H1 (cell line): ENCODE data around the gene GPC3. TPM values are rescaled to one million over a fixed set of nuclear protein-coding genes. Genes with fewer than 3 reads are reported as not detected.

Experiments
- CTCF ChIA-PET: fragments of 300-600 bp; sonication (Branson Sonifier 250); formaldehyde crosslinking; loops from one replicate; lab custom pipeline; 2021; ENCODE audit not compliant: partially characterized antibody; lab: Charles Lee
- POLR2A ChIA-PET: fragments of 300-600 bp; sonication (Branson Sonifier 250); formaldehyde crosslinking; loops from one replicate; lab custom pipeline; 2021; ENCODE audit warnings: inconsistent platforms; ENCODE audit not compliant: partially characterized antibody; lab: Charles Lee
- DNase-seq, 2 experiments: peaks; one replicate each; pipeline versions ENCODE4 v3.0.0 to v3.0.0-alpha.2; 2010 to 2022; ENCODE audit warnings: low spot score in 2 of 2, low read depth in 1 of 2, mixed read lengths in 1 of 2
- FAIRE-seq: peaks from 2 replicates; lab custom pipeline; 2011; peaks lifted over from hg19 to GRCh38; lab: Jason Lieb, UNC
- H2AFZ ChIP-seq: 2 replicates; pipeline ENCODE4 v1.8.1; 2012; ENCODE audit warnings: low read length, inconsistent platforms
- H2AK5ac ChIP-seq: 2 replicates; pipeline ENCODE4 v1.6.1; 2013; ENCODE audit warnings: low read depth, low read length
- H2BK120ac ChIP-seq: replicated peaks from 2 replicates; pipeline ENCODE3; 2013; ENCODE audit warnings: low read depth, low read length, inconsistent platforms
- H2BK12ac ChIP-seq: 2 replicates; pipeline ENCODE4 v1.6.1; 2013; ENCODE audit warnings: low read depth, low read length
- H2BK15ac ChIP-seq: 2 replicates; pipeline ENCODE4 v1.6.1; 2013; ENCODE audit warnings: low read length
- H2BK20ac ChIP-seq: 2 replicates; pipeline ENCODE4 v1.6.1; 2013; ENCODE audit warnings: low read length
- H2BK5ac ChIP-seq: 2 replicates; pipeline ENCODE4 v1.6.1; 2013; ENCODE audit warnings: low read depth, low read length
- H3K14ac ChIP-seq: 2 replicates; pipeline ENCODE4 v1.6.1; 2013; ENCODE audit warnings: inconsistent platforms; ENCODE audit not compliant: insufficient read length
- H3K18ac ChIP-seq: 2 replicates; pipeline ENCODE4 v1.6.1; 2013; ENCODE audit warnings: low read length; ENCODE audit errors: extremely low read depth
- H3K23ac ChIP-seq: 2 replicates; pipeline ENCODE4 v1.6.1; 2013; ENCODE audit warnings: inconsistent platforms; ENCODE audit not compliant: insufficient read length
- H3K23me2 ChIP-seq: 2 replicates; pipeline ENCODE4 v1.6.1; 2013; ENCODE audit warnings: low read depth, low read length
- H3K27ac ChIP-seq: 2 replicates; pipeline ENCODE4 v1.6.1; 2011; ENCODE audit warnings: low read depth, low read length, inconsistent platforms
- H3K27me3 ChIP-seq, 4 experiments: replicated peaks in 1 of 4; 1 replicate in 1 of 4; 2 replicates in 3 of 4; pipeline versions ENCODE4 v1.6.1 to v1.8.1; 2011 to 2013; ENCODE audit warnings: low read length in 3 of 4, mild to moderate bottlenecking in 3 of 4, inconsistent platforms in 2 of 4, mixed read lengths in 2 of 4, moderate library complexity in 1 of 4; ENCODE audit not compliant: control insufficient read depth in 3 of 4, insufficient read depth in 3 of 4; ENCODE audit errors: extremely low read depth in 1 of 4
- H3K36me3 ChIP-seq, 4 experiments: 2 replicates each; pipeline versions ENCODE4 v1.6.1 to v1.8.1; 2011 to 2013; ENCODE audit warnings: mild to moderate bottlenecking in 4 of 4, low read length in 3 of 4, moderate library complexity in 2 of 4, control low read depth in 1 of 4, inconsistent platforms in 1 of 4; ENCODE audit not compliant: insufficient read depth in 4 of 4, control insufficient read depth in 2 of 4
- H3K4ac ChIP-seq: replicated peaks from 2 replicates; pipeline ENCODE3; 2013; ENCODE audit warnings: low read length, low read depth, mixed read lengths, inconsistent platforms; ENCODE audit not compliant: insufficient read length
- H3K4me1 ChIP-seq, 4 experiments: replicated peaks in 1 of 4; 1 replicate in 1 of 4; 2 replicates in 3 of 4; pipeline versions ENCODE4 v1.6.1 to v1.8.1; 2011 to 2013; ENCODE audit warnings: low read length in 3 of 4, inconsistent platforms in 2 of 4, mixed read lengths in 1 of 4; ENCODE audit not compliant: insufficient read depth in 4 of 4, control insufficient read depth in 3 of 4
- H3K4me2 ChIP-seq, 2 experiments: 2 replicates each; pipeline versions ENCODE4 v1.6.1 to v1.8.1; 2011 to 2013; ENCODE audit warnings: low read depth in 2 of 2, low read length in 2 of 2, control low read depth in 1 of 2, inconsistent platforms in 1 of 2, mild to moderate bottlenecking in 1 of 2; ENCODE audit not compliant: insufficient read depth in 1 of 2
- H3K4me3 ChIP-seq, 4 experiments: fragments of 200-600, 300-600 bp in 1 of 4; sonication (generic), shearing (Covaris generic), sonication (Bioruptor Twin) in 1 of 4; 2 replicates each; pipeline versions ENCODE4 v1.5.1 to v1.8.1; 2011 to 2016; ENCODE audit warnings: low read length in 4 of 4, low read depth in 3 of 4, control low read depth in 2 of 4, inconsistent platforms in 2 of 4, mild to moderate bottlenecking in 2 of 4, mixed read lengths in 1 of 4, moderate library complexity in 1 of 4; ENCODE audit not compliant: insufficient read depth in 2 of 4; ENCODE audit errors: extremely low read depth in 1 of 4
- H3K56ac ChIP-seq: replicated peaks from 2 replicates; pipeline ENCODE3; 2013; ENCODE audit warnings: low read depth, mild to moderate bottlenecking, mixed read lengths, low read length, inconsistent platforms; ENCODE audit not compliant: insufficient read length
- H3K79me1 ChIP-seq: 2 replicates; pipeline ENCODE4 v1.6.1; 2013; ENCODE audit warnings: low read depth, low read length, control low read depth
- H3K79me2 ChIP-seq, 2 experiments: 2 replicates each; pipeline versions ENCODE4 v1.6.1 to v1.8.1; 2012 to 2013; ENCODE audit warnings: low read length in 2 of 2, mild to moderate bottlenecking in 2 of 2, inconsistent platforms in 1 of 2; ENCODE audit not compliant: insufficient read depth in 2 of 2, control insufficient read depth in 1 of 2
- H3K9ac ChIP-seq, 4 experiments: replicated peaks in 1 of 4; 1 replicate in 1 of 4; 2 replicates in 3 of 4; pipeline versions ENCODE4 v1.6.1 to v1.8.1; 2011 to 2013; ENCODE audit warnings: low read depth in 3 of 4, low read length in 3 of 4, control low read depth in 2 of 4, mild to moderate bottlenecking in 2 of 4, moderate library complexity in 2 of 4, inconsistent platforms in 1 of 4; ENCODE audit errors: extremely low read depth in 1 of 4
- H3K9me3 ChIP-seq, 2 experiments: 2 replicates each; pipeline versions ENCODE4 v1.6.1 to v1.8.1; 2012 to 2013; ENCODE audit warnings: mild to moderate bottlenecking in 2 of 2, moderate library complexity in 2 of 2, control low read depth in 1 of 2, inconsistent platforms in 1 of 2, low read depth in 1 of 2, low read length in 1 of 2, mixed read lengths in 1 of 2; ENCODE audit not compliant: insufficient read depth in 2 of 2
- H4K20me1 ChIP-seq, 2 experiments: replicated peaks in 1 of 2; 2 replicates each; pipeline versions ENCODE3 to v1.8.1; 2011 to 2013; ENCODE audit warnings: inconsistent platforms in 2 of 2, low read length in 2 of 2, mild to moderate bottlenecking in 1 of 2; ENCODE audit not compliant: insufficient read depth in 2 of 2, control insufficient read depth in 1 of 2
- H4K5ac ChIP-seq: 2 replicates; pipeline ENCODE4 v1.6.1; 2013; ENCODE audit warnings: low read length, low read depth, mixed read lengths, inconsistent platforms; ENCODE audit not compliant: insufficient read length
- H4K8ac ChIP-seq: 2 replicates; pipeline ENCODE4 v1.8.0; 2013; ENCODE audit warnings: mild to moderate bottlenecking, moderate library complexity, low read length, inconsistent platforms; ENCODE audit not compliant: insufficient read depth; ENCODE audit errors: extremely low read depth
- H4K91ac ChIP-seq: replicated peaks from 2 replicates; pipeline ENCODE3; 2013; ENCODE audit warnings: low read length, mixed read lengths, inconsistent platforms; ENCODE audit not compliant: insufficient read length
- BCL11A ChIP-seq, 2 experiments: IDR thresholded peaks; one replicate each; pipeline ENCODE4 v1.6.1; 2011; ENCODE audit warnings: low read depth in 2 of 2, low read length in 2 of 2, mild to moderate bottlenecking in 2 of 2
- CREB1 ChIP-seq: IDR thresholded peaks from 2 replicates; pipeline ENCODE4 v1.6.1; 2012; ENCODE audit warnings: inconsistent platforms
- ZNF274 ChIP-seq: IDR thresholded peaks from 2 replicates; pipeline ENCODE4 v1.7.0; 2012; ENCODE audit warnings: low read length, borderline replicate concordance; ENCODE audit errors: extremely low read depth
- WGBS, 2 experiments: shearing (Covaris generic) in 1 of 2; methylation state at CpG; one replicate each; pipeline versions ENCODE4 v1.1.6 to v1.1.7; 2013 to 2015; ENCODE audit warnings: low lambda C conversion rate in 2 of 2, mixed read lengths in 2 of 2, inconsistent platforms in 1 of 2, low coverage in 1 of 2, missing lambda C conversion rate in 1 of 2; ENCODE audit not compliant: insufficient replicate concordance in 2 of 2, insufficient coverage in 1 of 2, insufficient read length in 1 of 2; ENCODE audit errors: extremely low coverage in 1 of 2, missing lambda C conversion rate in 1 of 2; 5-methylcytosine and 5-hydroxymethylcytosine counted together
- polyA plus RNA-seq, 7 experiments: library from polyadenylated mRNA; depleted of rRNA in 3 of 7; stranded (reverse) in 5 of 7; unstranded in 2 of 7; fragments of >200 nt in 5 of 7; fragments of 200-250 nt in 2 of 7; gene quantifications; 1 replicate in 5 of 7; 2 replicates in 1 of 7; 4 replicates in 1 of 7; pipeline versions ENCODE4 v1.2.1 to v1.2.3, GENCODE V29; 2011 to 2013; ENCODE audit warnings: missing spikeins in 2 of 7, mixed read lengths in 2 of 7
- total RNA-seq: library from RNA; stranded (reverse); fragmentation: NEBNext Ultra II Directional; extraction: Animal tissue kit (Norgen Biotek cat#: 25700); gene quantifications from 2 replicates; pipeline ENCODE4 v1.2.1, GENCODE V29; 2021

GPC3 gene
- total and polyA plus RNA-seq, 2 of the 8 experiments (the other 6 are each of a cell fraction or from before 2014, with no cell fraction given): 64.8 to 71.9 TPM

DNA sequence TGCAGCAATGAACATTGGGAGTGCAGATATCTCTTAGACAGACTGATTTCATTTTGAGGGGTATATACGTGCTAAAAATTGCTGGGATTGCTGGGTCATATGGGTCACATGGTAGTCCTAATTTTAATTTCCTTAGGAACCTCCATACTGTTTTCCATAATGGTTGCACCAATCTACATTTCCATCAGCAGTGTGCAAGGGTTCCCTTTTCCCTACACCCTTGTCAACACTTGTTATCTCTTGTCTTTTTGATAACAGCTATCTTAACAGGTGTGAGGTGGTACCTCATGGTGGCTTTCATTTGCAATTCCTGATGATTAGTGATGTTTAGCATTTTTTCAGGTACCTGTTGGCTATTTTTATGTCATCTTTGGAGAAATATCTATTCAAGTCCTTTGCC, 57.0 kb downstream of the GPC3 start:
- Histone ChIP-seq H4K20me1 (no peaks in the 10 kb centered on the region), H3K27me3 (no peaks in the 10 kb centered on the region), H2BK20ac (no peak overlapping the region), H3K14ac (no peak overlapping the region), H3K9me3 (no peaks in the 10 kb centered on the region), H2BK15ac (no peak overlapping the region), H2BK120ac (no peak overlapping the region), H2BK5ac (no peak overlapping the region), H3K4me1 (peaks cover 0 to 4% (median 2%) of the 10 kb centered on the region in 4 experiments; a peak in 3 of 7 replicates), H3K23me2 (no peaks in the 10 kb centered on the region), H3K4ac (no peak overlapping the region), H4K91ac (no peak overlapping the region), H2AFZ (no peak overlapping the region), H3K79me1 (no peaks in the 10 kb centered on the region), H3K36me3 (peaks cover 0 to 3% (median 0%) of the 10 kb centered on the region in 4 experiments; a peak in 1 of 8 replicates), H3K9ac (no peak overlapping the region), H2AK5ac (no peak overlapping the region), H3K56ac (no peak overlapping the region), H3K18ac (no peak overlapping the region), H3K23ac (no peak overlapping the region), H3K27ac (no peak overlapping the region), H4K8ac (no peak overlapping the region), H3K4me3 (no peak overlapping the region), H3K79me2 (no peaks in the 10 kb centered on the region), H3K4me2 (no peak overlapping the region), H4K5ac (no peak overlapping the region), H2BK12ac (no peak overlapping the region)
- DNase-seq: no peak
- ChIA-PET POLR2A (no interaction called here), CTCF (interaction anchor here (1.9 kb wide), 1 partner anchor 96 kb away, joined by 5 read pairs; no protein-coding TSS in a partner anchor)
- no peak for FAIRE-seq
- 77% methylated on average over 1 of the region's 1 CpG; no CpG with 5 or more reads in 1 of the 2 experiments for WGBS, 2 experiments
- no peak for TF ChIP-seq CREB1
- no peak for TF ChIP-seq BCL11A (IDR thresholded peaks at IDR 0.05; ENCODE audit: low read depth in 2 of 2, low read length in 2 of 2)
- no peak for TF ChIP-seq ZNF274
